DND-41 (cell line): ENCODE data around the gene DBF4.

ENCODE experiments used
- CTCF ChIP-seq: IDR thresholded peaks from 2 replicates; pipeline ENCODE4 v1.5.1; 2012; ENCODE audit warnings: borderline replicate concordance, low read length, moderate library complexity, mild to moderate bottlenecking; ENCODE audit not compliant: poor library complexity, severe bottlenecking; ENCODE audit errors: extremely low read depth
- EZH2 ChIP-seq: IDR thresholded peaks from 3 replicates; pipeline ENCODE4 v1.6.1; 2012; ENCODE audit warnings: borderline replicate concordance, low read depth, mild to moderate bottlenecking, moderate library complexity, low read length, inconsistent platforms; ENCODE audit not compliant: severe bottlenecking

DNA sequence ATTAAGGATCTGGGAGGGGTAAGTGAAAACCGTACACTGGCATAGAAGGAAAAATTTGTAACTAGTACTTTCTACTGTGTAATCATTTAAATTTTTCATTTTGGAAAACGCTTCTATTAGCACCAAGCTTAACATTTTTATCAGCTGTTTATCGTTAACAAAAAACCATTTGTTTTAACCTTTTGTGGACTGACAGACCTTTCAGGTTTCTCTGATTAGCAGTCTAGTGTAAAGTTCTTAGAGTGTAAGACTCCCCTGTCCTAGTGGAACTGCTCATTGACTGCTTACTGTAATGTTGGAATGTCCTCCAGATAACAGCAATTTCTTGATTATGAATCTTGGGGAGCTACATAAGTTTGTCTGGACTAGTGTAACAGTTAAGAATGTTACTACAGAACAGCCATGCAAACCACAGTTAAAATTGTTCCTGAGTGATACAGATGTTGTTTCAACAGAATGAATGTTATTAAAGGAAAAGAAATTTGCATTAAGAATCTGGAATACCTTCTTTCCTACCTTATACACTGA lies 2.0 kb downstream of the DBF4 start:
- no peak for TF ChIP-seq CTCF
- TF ChIP-seq EZH2: no peak
